CD4-positive, alpha-beta T cell treated with Interleukin-2 at 100 ng/mL for 4 hours (primary cell): ENCODE measurements around the gene CD151.
A peak's percentile ranks its signal among the peaks of the same experiment; 100 is the strongest.

Experiments used
- DNase-seq: peaks from one replicate; pipeline ENCODE4 v3.0.0-alpha.2; 2020; ENCODE audit warnings: low spot score

CD151 gene

DNA sequence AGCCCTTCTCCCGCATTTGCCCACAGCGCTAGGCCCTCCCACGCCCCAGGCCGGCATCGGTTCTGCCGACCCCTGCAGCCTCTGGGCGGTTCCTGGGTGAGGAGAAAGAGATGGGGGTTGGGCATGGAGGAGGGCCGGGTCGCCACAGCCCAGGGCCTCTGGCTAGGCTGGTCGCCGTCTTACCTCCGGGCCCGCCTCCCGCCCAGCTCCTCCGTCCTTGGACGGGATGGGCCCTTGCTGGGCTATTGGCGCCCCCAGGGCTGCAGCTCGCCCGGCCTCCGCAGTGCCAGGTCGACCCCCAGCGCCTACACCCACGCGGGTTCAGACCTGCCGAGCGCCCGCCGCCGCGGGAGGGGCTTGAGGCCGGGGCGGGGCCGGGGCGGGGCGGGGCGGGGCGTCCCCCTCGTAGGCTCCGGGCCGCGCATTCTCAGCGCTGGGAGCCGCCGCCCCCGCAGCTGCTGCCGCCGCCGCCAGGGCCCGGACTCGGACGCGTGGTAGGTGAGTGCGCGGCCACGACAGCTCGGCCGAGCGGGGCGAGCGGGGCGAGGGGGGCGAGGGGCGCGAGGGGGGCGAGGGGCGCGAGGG lies at the start of gene CD151:
TSS of gene CD151 (plus strand) at position 424 of the 585 bp plus-strand sequence. CDS start 3,118 bp downstream, outside the sequence.
- DNase-seq: peak; percentile 31

DNA sequence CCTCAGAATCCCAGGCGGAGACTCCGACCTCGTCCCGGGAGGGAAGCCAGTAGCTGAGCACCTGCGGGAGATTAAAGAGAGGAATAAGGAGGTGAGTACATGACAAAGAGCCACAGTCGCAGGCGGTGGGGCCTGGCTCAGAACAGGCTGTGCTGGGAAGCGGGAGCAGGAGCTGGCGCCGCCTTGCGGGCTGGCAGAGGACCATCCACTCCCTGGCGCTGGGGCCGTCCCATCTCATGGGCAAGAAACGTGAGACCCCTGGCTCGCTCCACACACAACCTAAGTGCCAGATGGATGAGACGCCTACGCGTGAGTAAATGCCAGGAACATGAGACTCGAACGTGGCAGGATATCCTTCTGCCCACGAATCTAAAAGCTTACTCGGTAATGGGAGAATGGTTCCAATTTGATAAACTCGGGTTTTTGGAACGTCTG lies 49.2 kb upstream of the CD151 start:
- DNase-seq: peak; percentile 18

- no peak for DNase-seq
Observed at GRCh38 chr11:786235-787083, 46.3 kb upstream of the CD151 start.

GRCh38 chr11:787084-787675 lies 45.6 kb upstream of the CD151 start:
- no peak for DNase-seq

DNA sequence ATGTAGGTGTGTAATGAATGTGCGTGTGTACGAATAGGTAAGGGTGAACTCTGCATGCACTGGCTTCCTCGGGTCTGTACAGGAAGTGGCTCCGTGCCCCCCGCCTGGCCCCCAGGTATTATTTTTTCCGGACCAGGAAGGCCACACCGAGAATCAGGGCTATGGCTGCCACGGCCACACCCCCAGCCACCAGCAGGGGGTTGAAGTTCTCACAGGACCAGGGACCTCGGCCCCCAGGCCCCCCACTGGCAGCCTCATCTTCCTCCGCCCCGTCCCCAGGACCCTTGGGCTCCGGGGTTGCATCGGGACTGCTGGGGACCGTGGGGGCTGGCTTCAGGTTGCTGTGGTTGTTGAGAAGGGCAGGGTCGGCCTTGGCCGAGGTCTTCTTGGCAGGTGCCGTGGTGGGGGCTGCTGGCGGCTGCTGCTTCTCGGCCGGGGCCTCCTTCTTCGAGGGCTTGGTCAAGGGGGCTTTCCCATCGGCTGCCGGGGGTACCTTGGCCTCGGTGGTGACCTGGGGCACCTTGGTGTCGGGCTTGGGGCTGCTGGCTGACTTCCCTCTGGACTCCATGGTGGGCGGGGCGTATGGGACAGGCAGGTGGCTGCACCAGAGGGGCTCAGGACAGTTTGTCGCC lies 44.6 kb upstream of the CD151 start:
- DNase-seq: no peak

- no peak for DNase-seq
Observed at GRCh38 chr11:788953-789940, 43.5 kb upstream of the CD151 start.

DNA sequence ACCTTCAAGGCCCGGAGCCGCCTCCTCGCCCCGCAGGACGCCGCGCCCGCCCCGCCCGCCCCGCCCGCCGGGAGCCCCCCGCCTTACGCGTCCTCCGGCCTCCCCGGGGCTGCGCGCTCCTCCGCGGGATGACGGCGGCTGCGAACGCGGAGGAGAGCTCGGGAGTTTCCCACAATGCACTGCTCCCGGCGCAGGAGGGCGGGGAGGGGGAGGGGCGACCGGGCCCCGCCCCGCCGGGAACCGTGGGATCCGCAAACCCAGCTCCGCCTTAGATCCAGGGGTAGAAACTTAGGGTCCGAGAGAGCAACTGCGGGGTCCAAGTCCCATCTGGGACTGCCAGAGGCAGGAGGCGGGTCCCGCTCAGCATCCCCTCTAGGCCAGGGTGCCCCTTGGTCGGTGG lies 42.8 kb upstream of the CD151 start, which contains the start of gene CEND1:
TSS of gene CEND1 (minus strand) at position 148 of the 400 bp plus-strand sequence. CDS start 1,514 bp downstream, outside the sequence.
- DNase-seq: peak; percentile 28

DNA sequence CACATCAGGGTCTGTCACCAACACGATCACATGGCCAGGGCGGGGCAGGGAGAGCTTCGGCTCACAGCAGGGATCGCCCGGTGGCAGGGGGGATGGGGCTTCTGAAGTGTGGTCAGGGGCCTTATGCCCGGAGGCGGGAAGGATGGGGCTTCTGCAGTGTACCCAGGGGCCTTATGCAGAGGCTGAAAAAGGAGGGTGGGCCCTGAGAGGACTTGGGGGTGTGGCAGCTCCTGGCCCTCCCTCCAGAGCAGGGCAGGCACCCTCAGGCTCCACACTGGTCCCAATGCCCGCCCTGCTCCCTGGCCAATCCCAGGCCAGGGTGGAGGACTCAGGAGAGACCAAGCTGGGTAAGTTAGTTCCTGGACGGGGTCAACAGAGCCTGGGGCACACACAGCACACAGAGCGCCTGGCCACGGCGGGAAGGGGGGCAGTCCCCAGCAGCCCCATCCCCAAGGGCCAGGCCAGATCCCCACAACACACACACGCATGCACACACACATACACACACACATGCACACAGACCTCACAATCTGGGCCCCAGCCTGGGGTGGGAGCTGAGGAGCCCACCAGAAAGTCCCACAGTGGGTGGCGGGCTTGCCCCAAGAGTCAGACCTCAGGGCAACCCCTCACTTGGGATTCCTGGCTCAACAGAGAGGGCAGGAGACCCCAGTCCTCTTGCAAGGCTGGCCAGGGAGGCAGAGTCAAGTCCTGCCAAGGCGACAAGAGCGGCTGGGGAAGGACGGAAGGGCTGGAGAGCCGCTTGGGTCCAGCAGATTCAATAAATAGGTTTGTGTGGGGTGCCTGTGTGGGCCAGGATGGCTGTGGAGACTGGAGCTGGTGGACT lies 41.8 kb upstream of the CD151 start:
- no peak for DNase-seq

- no peak for DNase-seq
Observed at GRCh38 chr11:791658-792534, 40.9 kb upstream of the CD151 start.

GRCh38 chr11:792535-792821 lies 40.3 kb upstream of the CD151 start:
- DNase-seq: no peak

- no peak for DNase-seq
Observed at GRCh38 chr11:792873-793272, 39.9 kb upstream of the CD151 start.

DNA sequence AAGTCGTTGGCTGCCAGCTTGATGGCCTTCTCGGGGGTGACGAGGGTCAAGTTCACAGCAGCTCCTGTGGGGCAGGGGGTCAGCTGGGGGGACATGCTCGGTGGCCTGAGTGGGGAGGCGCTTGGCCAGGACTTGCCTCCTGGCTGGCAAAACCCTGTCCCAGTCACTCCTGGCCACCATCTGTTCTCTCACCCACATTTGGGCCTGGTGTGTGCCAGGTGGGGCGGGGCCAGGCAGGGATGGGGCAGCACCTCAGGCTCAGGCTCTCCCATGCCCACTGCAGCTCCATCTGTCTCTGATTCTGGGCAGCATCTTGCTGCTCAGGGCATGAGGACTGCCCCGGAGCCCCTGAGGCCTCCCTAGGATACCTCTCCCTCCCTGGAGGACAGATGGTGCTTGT lies 39.2 kb upstream of the CD151 start:
- DNase-seq: no peak

DNA sequence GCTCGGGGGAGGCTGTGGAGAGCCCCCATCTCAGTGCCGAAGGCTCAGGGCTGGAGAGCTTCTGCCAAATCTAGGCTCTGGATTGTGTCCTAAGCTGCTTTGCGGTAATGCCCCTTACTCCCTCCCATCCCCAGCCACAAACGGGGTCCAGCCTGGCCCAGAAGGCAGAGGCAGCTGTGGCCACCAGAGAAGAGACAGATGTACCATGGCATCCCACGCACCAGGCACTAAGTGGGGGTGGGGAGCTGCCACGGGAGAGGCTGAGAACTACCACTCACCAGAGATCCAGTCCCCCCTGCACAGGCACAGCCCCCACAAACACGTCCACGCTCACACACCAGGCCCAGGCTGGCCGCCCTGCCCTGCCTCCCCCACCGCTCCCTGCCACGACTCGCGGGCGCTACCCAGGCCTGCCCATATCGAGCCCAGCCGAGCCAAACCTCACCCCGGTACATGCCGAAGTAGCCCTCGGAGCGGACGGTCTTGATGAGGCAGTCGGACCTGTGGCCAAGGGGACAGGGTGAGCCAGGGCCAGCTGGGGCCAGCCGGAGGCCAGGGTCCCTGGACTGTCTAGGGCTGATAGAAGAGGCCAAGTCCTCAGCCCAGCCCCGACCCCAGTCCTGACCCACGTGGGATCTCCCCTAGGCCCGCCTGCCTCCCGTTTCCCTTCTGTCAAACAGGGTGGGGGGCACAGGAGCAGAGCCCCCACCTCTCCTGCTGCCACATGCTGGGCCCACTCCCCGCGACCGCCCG lies 38.6 kb upstream of the CD151 start:
- DNase-seq: no peak

- DNase-seq: no peak
Observed at GRCh38 chr11:794766-795633, 37.8 kb upstream of the CD151 start.

DNA sequence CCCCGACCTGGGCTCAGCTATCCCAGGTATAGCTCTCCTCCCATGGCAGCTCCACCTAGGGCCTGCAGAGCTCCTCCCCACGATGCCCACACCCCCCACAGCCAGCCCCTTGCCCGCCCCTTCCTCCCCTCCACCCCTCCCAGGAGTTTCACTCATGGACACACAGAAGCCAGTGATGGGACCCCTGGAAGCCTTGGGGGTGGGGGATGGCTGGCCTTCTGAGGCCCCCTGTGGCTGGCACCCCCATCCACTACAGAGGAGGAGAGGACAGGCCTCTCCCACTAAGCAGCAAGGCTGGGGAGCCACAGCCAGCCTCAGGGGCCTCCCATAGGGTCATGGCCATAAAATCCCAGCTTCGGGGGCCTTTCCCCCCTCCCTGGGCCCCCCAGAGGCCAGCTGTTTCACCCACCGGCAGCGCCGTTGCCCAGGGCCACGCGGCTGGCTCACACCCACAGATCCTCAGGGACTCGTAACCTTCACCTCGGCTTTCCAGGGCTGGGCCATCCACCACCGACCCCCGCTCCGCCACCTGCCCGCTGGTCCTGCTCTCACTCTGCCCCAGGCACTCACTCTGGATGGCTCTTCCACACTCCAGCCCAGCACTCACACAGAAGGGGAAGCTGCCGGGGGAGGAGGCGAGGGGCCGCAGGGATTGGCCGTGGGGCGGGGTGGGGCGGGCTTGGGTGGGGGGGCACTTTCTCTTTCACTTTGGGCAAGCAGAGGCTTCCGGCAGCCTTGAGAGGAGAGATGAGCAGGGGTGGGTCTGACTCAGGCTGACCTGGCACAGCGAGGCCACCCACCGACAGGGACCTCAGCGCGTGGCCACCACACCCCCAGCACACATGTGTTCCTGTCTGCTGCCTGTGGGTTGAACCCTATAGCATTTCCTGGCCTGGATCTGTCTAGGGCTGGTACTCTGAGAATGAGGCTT lies 36.9 kb upstream of the CD151 start:
- DNase-seq: peak; percentile 81

GRCh38 chr11:796565-797295 lies 36.0 kb upstream of the CD151 start:
- no peak for DNase-seq
